Lung (tissue), 12 donors: ENCODE data around the gene SUPT3H. TPM values are rescaled to one million over a fixed set of nuclear protein-coding genes. Genes with fewer than 3 reads are reported as not detected.

Experiments used
- ATAC-seq: fragments of 200-7000 bp; cut with Tn5 transposase; one replicate; pipeline ENCODE4 v1.9.1; 2020; ENCODE audit warnings: moderate number of reproducible peaks; ENCODE audit not compliant: insufficient read depth, low FRiP score
- DNase-seq, 3 donors: peaks; one replicate each; pipeline ENCODE4 v3.0.0-alpha.2; 2013 to 2017
- H3K27ac ChIP-seq, 2 donors: one replicate each; pipeline ENCODE4 v1.5.1; 2013; ENCODE audit warnings: mild to moderate bottlenecking in 2 of 2, moderate library complexity in 2 of 2, control low read depth in 1 of 2, inconsistent platforms in 1 of 2, low read depth in 1 of 2, low read length in 1 of 2
- H3K27me3 ChIP-seq, 3 donors: one replicate each; pipeline ENCODE4 v1.5.1; 2013; ENCODE audit warnings: low read length in 2 of 3; ENCODE audit not compliant: control insufficient read depth in 3 of 3, insufficient read depth in 3 of 3
- H3K36me3 ChIP-seq, 4 donors: one replicate each; pipeline ENCODE4 v1.5.1; 2013; ENCODE audit warnings: low read length in 4 of 4, mild to moderate bottlenecking in 1 of 4, moderate library complexity in 1 of 4; ENCODE audit not compliant: control insufficient read depth in 4 of 4, insufficient read depth in 4 of 4
- H3K4me1 ChIP-seq, 5 donors: one replicate each; pipeline ENCODE4 v1.5.1; 2013; ENCODE audit warnings: low read length in 5 of 5, mild to moderate bottlenecking in 2 of 5, moderate library complexity in 1 of 5; ENCODE audit not compliant: control insufficient read depth in 5 of 5, insufficient read depth in 5 of 5
- H3K4me3 ChIP-seq: one replicate; pipeline ENCODE4 v1.5.1; 2013; ENCODE audit warnings: mild to moderate bottlenecking, control low read depth, moderate library complexity
- H3K9ac ChIP-seq, 2 donors: one replicate each; pipeline ENCODE4 v1.5.1; 2013; ENCODE audit warnings: low read length in 2 of 2, control low read depth in 1 of 2; ENCODE audit not compliant: insufficient read depth in 1 of 2
- H3K9me3 ChIP-seq, 4 donors: one replicate each; pipeline ENCODE4 v1.5.1; 2013; ENCODE audit warnings: low read length in 3 of 4, mild to moderate bottlenecking in 1 of 4, moderate library complexity in 1 of 4; ENCODE audit not compliant: control insufficient read depth in 4 of 4, insufficient read depth in 3 of 4
- WGBS, 2 donors: extraction: QIAGEN DNeasy Blood & Tissue Kit; methylation state at CpG; one replicate each; pipeline ENCODE4 v1.1.7; 2013; 5-methylcytosine and 5-hydroxymethylcytosine counted together
- polyA plus RNA-seq, 2 donors: library from polyadenylated mRNA; stranded (reverse); fragments of 200-250 nt; gene quantifications; one replicate each; pipeline ENCODE4 v1.2.1, GENCODE V29; 2013
- total RNA-seq, 2 donors: library from RNA; depleted of rRNA in 1 of 2; stranded (reverse); fragments of >200 nt in 1 of 2; gene quantifications; one replicate each; pipeline ENCODE4 v1.2.1, GENCODE V29; 2014 to 2021
- TF ChIP-seq, protein P1 (sequence below): IDR thresholded peaks from 2 replicates; pipeline ENCODE4 v1.5.1; 2012; ENCODE audit warnings: mild to moderate bottlenecking; ENCODE audit errors: control extremely low read depth, extremely low read depth
- donor health status: control.
- donor health status: control.
- donor health status: Bipolar disorder and iron deficiency.
- donor health status: healthy.
- donor health status: DM: yes; HTN: yes; CAD: no.

The SUPT3H gene
- total and polyA plus RNA-seq, 4 donors = 5.2 to 17.4 (median 8.2) TPM

DNA sequence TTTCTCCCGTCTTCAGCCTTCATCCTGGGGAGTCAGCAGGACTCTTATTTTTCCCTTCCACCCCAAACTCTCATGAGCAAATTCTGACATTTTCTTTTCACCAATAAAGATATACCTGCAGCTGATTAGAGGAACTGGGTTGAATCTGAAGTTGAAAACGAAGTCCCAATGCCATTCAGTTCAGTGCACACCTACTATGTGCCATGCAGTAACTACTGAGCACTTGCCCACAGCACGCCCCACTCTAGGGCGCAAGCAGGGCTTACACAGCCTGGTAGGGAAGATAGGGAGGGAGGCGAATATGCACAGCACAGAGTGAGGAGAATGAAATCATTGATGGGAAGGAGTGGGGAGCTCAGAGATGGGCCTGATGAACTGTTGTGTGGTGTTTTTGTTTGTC, 588.7 kb downstream of the SUPT3H start:
- Histone ChIP-seq H3K9ac (no peak overlapping the region), H3K9me3 (peaks cover 0 to 3% (median 0%) of the 10 kb centered on the region in 4 donors), H3K36me3 (no peaks in the 10 kb centered on the region), H3K4me3 (no peak overlapping the region), H3K4me1 (no peaks in the 10 kb centered on the region), H3K27ac (no peak overlapping the region), H3K27me3 (no peaks in the 10 kb centered on the region)
- TF ChIP-seq, protein P1, sequence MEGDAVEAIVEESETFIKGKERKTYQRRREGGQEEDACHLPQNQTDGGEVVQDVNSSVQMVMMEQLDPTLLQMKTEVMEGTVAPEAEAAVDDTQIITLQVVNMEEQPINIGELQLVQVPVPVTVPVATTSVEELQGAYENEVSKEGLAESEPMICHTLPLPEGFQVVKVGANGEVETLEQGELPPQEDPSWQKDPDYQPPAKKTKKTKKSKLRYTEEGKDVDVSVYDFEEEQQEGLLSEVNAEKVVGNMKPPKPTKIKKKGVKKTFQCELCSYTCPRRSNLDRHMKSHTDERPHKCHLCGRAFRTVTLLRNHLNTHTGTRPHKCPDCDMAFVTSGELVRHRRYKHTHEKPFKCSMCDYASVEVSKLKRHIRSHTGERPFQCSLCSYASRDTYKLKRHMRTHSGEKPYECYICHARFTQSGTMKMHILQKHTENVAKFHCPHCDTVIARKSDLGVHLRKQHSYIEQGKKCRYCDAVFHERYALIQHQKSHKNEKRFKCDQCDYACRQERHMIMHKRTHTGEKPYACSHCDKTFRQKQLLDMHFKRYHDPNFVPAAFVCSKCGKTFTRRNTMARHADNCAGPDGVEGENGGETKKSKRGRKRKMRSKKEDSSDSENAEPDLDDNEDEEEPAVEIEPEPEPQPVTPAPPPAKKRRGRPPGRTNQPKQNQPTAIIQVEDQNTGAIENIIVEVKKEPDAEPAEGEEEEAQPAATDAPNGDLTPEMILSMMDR = no peak
- ATAC-seq (no peak), DNase-seq (no peak)
- WGBS, 2 donors = 89 to 95% methylated on average over 5 of the region's 5 CpGs

DNA sequence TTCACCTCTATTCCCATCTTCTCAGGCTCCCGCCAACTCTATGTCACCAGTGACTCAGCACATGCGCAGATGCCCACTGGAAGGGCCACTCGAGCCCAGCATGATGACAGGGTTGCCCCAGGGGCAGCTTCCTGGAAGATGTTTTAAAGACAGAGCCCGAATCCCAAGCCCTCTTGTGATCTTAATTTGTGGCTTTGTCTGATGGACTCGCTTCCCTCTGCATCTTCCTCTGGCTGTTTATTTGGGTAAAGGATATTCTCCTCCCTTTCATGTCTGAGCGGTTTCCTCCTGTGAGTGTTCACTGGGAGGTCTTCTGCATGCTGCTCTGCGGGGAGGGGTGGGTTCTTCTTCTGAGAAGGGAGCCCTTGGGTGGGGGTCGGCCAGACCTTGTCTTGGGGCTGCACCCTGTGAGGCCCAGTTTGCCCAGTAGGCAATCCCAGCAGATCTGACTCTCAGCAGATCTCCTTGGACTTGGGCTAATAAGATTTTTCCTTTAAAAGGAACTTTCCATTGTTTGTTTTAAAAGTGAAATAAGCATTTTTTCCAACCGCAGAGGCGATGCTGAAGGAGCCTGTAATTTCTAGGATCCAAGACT, 589.2 kb downstream of the SUPT3H start:
- Histone ChIP-seq H3K27ac (no peak overlapping the region), H3K36me3 (no peaks in the 10 kb centered on the region), H3K9ac (no peak overlapping the region), H3K4me3 (no peak overlapping the region), H3K9me3 (peaks cover 0 to 3% (median 0%) of the 10 kb centered on the region in 4 donors), H3K4me1 (no peaks in the 10 kb centered on the region), H3K27me3 (no peaks in the 10 kb centered on the region)
- TF ChIP-seq, protein P1 = no peak
- WGBS, 2 donors = 74 to 84% methylated on average over 10 of the region's 10 CpGs
- DNase-seq (no peak), ATAC-seq (no peak)

DNA sequence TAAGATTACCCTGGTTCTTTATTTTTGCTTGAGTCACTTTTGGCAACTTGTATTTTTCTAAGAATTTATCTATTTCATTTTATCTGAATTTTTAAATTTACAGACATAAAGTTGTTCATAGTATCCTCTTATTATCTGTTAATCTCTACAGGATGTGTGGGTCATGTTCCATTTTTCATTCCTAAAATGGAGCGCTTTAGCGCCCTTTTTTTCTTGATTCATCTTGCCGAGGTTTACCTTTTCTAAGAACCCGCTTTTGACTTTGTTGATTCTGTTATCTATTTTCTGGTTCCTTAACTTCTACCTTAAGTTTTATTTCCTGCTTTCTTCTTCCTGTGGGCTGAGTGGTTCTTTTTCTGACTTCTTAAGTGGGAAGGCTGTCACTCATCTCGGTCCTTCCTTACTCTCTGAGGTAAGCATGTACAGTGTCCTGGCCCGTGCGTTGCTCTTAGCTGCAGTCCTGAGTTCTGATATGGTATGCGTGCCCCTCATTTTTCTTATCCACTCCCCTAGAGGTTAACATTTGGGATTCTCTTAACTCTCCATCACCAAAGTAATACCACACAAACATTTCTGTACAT, 590.4 kb downstream of the SUPT3H start:
- 78 to 85% methylated on average over 8 of the region's 8 CpGs for WGBS, 2 donors
- H3K9me3 ChIP-seq = peaks cover 0 to 3% (median 0%) of the 10 kb centered on the region in 4 donors
- TF ChIP-seq, protein P1 = no peak

More for the DNA sequence above, 590.4 kb downstream of the SUPT3H start:
- H3K36me3 ChIP-seq = no peaks in the 10 kb centered on the region
- ATAC-seq (no peak), DNase-seq (no peak)
- no peaks in the 10 kb centered on the region for H3K27me3 ChIP-seq
- H3K4me3 ChIP-seq = no peak overlapping the region
- no peak overlapping the region for H3K9ac ChIP-seq
- H3K4me1 ChIP-seq = no peaks in the 10 kb centered on the region
- no peak overlapping the region for H3K27ac ChIP-seq
